HepG2 (cell line): ENCODE data around the gene PDLIM7. TPM values are rescaled to one million over a fixed set of nuclear protein-coding genes. Genes with fewer than 3 reads are reported as not detected.

ENCODE experiments used
- AKNA ChIP-seq: sonication (generic); formaldehyde crosslinking; IDR thresholded peaks from 2 replicates; pipeline ENCODE4 v1.4.0; 2020; ENCODE audit warnings: missing genetic modification reagents, borderline replicate concordance
- ARHGAP35 ChIP-seq: sonication (generic); formaldehyde crosslinking; IDR thresholded peaks from 2 replicates; pipeline ENCODE4 v1.9.0; 2022; ENCODE audit warnings: mild to moderate bottlenecking, inconsistent platforms, moderate library complexity, missing genetic modification reagents, borderline replicate concordance
- FIP1L1 ChIP-seq: fragments of 200-400 bp; formaldehyde crosslinking; IDR thresholded peaks from 2 replicates; pipeline ENCODE4 v1.6.1; 2018; ENCODE audit warnings: low read depth, mild to moderate bottlenecking, low read length, moderate library complexity, borderline replicate concordance; ENCODE audit not compliant: insufficient read depth
- KDM3A ChIP-seq: IDR thresholded peaks from 2 replicates; pipeline ENCODE4 v1.6.1; 2018; ENCODE audit warnings: low read depth, missing compliant biosample characterization
- MLX ChIP-seq: IDR thresholded peaks from 2 replicates; pipeline ENCODE4 v1.6.1; 2016
- PCBP2 ChIP-seq: fragments of 200-400 bp; formaldehyde crosslinking; optimal IDR thresholded peaks from 2 replicates; pipeline ENCODE3; 2018; ENCODE audit warnings: low read length, low read depth; ENCODE audit not compliant: poor library complexity, severe bottlenecking
- SYNCRIP ChIP-seq: fragments of 200-400 bp; formaldehyde crosslinking; IDR thresholded peaks from 2 replicates; pipeline ENCODE4 v1.6.1; 2018; ENCODE audit warnings: mild to moderate bottlenecking, low read depth, low read length; ENCODE audit not compliant: insufficient read depth
- TAF1 ChIP-seq: sonication (generic); formaldehyde crosslinking; IDR thresholded peaks from 2 replicates; pipeline ENCODE4 v1.4.0; 2020; ENCODE audit warnings: missing genetic modification reagents
- TEF ChIP-seq: sonication (generic); formaldehyde crosslinking; IDR thresholded peaks from 2 replicates; pipeline ENCODE4 v1.5.0; 2020; ENCODE audit warnings: missing genetic modification reagents
- ZNF562 ChIP-seq: sonication (generic); formaldehyde crosslinking; IDR thresholded peaks from 2 replicates; pipeline ENCODE4 v1.8.0; 2022; ENCODE audit warnings: missing genetic modification reagents, borderline replicate concordance
- ZNF766 ChIP-seq: sonication (generic); formaldehyde crosslinking; IDR thresholded peaks from 2 replicates; pipeline ENCODE4 v1.5.0; 2020; ENCODE audit warnings: missing genetic modification reagents, borderline replicate concordance
- ZSCAN12 ChIP-seq: sonication (generic); formaldehyde crosslinking; IDR thresholded peaks from 2 replicates; pipeline ENCODE4 v1.9.0; 2021; ENCODE audit warnings: mild to moderate bottlenecking, missing genetic modification reagents
- polyA plus RNA-seq, 8 experiments: library from polyadenylated mRNA; depleted of rRNA in 3 of 8; stranded (reverse) in 7 of 8; unstranded in 1 of 8; fragments of >200 nt; fragmentation: Illumina TruSeq in 4 of 8; extraction: Trizol in 4 of 8; gene quantifications; 2 replicates each; pipeline versions ENCODE4 v1.2.1 to v1.2.3, GENCODE V29; 2011 to 2016; ENCODE audit warnings: low read depth in 4 of 8, missing spikeins in 1 of 8, mixed read lengths in 1 of 8; ENCODE audit not compliant: insufficient read depth in 1 of 8
- total RNA-seq, 5 experiments: library from RNA; depleted of rRNA; stranded (reverse); fragments of >200 nt; fragmentation: Illumina TruSeq; extraction: Trizol; gene quantifications; 2 replicates each; pipeline ENCODE4 v1.2.3, GENCODE V29; 2016; ENCODE audit warnings: low read depth in 1 of 5

The PDLIM7 gene
- total and polyA plus RNA-seq, 2 of the 13 experiments (the other 11 are each of a cell fraction or from before 2014, with no cell fraction given): 21.1 to 31.3 TPM

GRCh38 chr5:177455036-177455660, 42.3 kb downstream of the PDLIM7 start (continued):
- TF ChIP-seq AKNA (CRISPR knock-in tag) (no peak), KDM3A (CRISPR knock-in tag) (no peak; the same call in 1 of the 2 replicates), ZNF766 (CRISPR knock-in tag) (peak; percentile 58; the same call in 1 of the 2 replicates), ZSCAN12 (CRISPR knock-in tag) (no peak; the same call in 1 of the 2 replicates), SYNCRIP (no peak), TAF1 (CRISPR knock-in tag) (peak; percentile 51), PCBP2 (no peak), ZNF562 (no peak), ARHGAP35 (CRISPR knock-in tag) (no peak), MLX (CRISPR knock-in tag) (peak; percentile 27; the same call in 1 of the 2 replicates), FIP1L1 (0 out of 2 replicates have a peak, but pooled peaks have one; percentile 29), TEF (CRISPR knock-in tag) (no peak)
